ENCODE data around the gene ACTRT2.

The ACTRT2 gene

DNA sequence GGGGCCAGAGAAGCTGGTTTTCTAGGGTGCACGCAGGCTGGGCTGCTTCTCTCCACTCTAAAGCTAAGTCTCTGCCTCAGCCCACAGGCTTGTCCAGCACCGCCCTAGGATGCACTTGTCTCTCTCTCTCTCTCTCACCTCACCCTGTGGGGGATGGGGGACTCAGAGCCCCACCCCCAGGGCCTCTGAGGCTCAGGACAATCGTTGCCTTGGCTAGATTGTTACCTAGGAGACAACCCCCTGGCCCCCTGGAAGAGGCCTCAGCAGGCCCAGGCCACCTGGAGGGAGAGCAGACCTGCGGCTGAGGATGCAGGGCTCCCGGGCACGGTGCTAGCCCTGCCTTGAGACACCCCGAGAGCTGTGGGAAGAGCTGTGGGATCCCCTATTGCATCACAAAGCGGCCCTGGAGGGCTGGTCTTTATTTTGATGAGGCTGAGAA, at the start of gene ACTRT2:
ACTRT2 (plus strand) TSS at position 235 of the 439 bp plus-strand sequence. CDS start 220 bp downstream, outside the sequence.
- DNase-seq = no peak

GRCh38 chr1:2971609-2972008, 49.7 kb upstream of the ACTRT2 start:
- DNase-seq = no peak

- DNase-seq = no peak
These were observed 49.0 kb upstream of the ACTRT2 start for GRCh38 chr1:2972011-2972878.

GRCh38 chr1:2972879-2973575, 48.2 kb upstream of the ACTRT2 start:
- DNase-seq = no peak

- DNase-seq = no peak
These were observed 47.4 kb upstream of the ACTRT2 start for GRCh38 chr1:2973601-2974593.

DNA sequence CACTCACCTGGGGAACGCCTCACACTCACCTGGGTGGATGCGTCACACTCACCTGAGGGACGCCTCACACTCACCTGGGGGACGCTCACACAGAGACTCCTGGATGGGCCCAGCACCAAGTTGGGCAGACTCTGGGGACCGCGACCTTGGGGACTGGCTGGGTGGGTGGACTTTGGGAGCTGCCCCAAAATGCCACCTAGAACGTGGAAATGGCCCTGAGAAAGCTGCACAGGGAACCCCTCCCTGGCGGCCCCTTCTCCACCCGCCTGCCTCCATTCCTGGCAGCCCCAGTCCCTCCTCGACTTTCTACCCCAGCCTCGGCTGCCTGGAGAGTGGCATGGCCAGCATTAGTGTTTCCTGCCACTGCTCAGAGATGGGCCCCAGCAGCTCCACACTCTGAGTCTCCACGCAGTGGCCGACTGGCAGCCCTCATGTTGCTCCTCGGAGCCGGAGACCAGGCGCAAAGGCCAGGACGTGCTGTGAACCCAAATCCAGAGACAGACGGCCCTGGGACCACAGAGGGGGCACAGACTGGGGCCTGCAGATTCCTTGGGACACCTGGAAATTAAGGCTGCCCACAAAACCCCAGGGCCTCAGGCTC, 46.5 kb upstream of the ACTRT2 start:
- DNase-seq = no peak

- no peak for DNase-seq
These were observed 45.6 kb upstream of the ACTRT2 start for GRCh38 chr1:2975466-2976179.

DNA sequence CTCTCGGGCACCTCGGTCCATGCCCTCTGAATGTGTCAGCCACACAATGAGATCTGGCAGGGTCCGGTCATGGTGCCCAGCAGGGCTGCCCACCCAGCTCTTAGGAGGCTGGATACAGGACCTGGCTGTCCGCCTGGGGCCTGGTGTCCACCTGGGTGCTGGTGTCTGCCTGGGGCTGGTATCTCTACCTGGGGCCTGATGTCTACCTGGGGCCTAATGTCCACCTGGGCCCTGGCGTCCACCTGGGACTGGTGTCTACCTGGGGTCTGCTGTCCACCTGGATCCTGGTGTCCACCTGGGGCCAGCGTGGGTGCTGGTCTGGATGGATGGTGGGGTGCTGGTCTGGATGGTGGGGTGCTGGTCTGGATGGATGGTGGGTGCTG, 45.1 kb upstream of the ACTRT2 start:
- no peak for DNase-seq

GRCh38 chr1:2977886-2978611, 43.2 kb upstream of the ACTRT2 start:
- no peak for DNase-seq

- no peak for DNase-seq
These were observed 42.5 kb upstream of the ACTRT2 start for GRCh38 chr1:2978691-2979190.

- no peak for DNase-seq
These were observed 41.8 kb upstream of the ACTRT2 start for GRCh38 chr1:2979191-2980072.

GRCh38 chr1:2980073-2980791, 41.0 kb upstream of the ACTRT2 start:
- DNase-seq = no peak

DNA sequence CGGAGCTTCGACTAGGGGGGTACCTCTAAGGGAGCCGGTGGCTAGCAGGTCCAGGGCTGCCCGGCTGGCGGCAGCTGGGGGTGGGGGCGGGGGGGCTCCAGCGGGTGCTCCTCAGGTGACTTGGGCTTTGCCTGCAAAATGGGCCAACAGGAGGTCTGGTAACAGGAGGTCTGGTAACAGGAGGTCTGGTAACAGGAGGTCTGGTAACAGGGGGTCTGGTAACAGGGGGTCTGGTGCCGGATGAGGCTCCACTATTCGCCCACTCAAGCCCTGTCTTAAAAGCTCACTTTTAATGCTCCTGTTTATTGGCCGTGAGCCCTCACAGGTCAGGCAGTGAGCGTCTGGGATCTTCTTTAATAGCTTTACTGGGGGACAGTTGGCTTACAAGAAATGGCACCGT, 40.4 kb upstream of the ACTRT2 start:
- DNase-seq = no peak

DNA sequence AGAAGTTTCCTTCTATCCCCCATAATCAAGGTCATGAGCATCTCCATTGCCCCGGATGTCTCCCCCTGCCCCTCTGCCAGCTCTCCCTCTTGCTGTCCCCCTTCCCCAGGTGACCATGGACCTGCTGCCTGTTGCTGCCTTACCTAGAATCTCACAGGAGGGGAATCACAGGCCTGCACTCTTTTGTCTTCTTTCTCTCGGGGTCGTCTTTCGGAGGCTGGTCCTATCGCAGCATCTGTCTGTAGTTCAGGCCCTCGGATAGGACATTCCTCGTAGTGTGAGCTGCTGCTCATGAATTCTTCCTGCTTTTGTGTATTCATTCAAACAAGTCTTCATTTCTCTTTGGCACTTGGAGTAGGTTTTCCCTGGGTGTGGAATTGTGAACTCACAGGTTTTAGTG, 39.9 kb upstream of the ACTRT2 start:
- DNase-seq = no peak

GRCh38 chr1:2981981-2982614, 39.2 kb upstream of the ACTRT2 start:
- no peak for DNase-seq

DNA sequence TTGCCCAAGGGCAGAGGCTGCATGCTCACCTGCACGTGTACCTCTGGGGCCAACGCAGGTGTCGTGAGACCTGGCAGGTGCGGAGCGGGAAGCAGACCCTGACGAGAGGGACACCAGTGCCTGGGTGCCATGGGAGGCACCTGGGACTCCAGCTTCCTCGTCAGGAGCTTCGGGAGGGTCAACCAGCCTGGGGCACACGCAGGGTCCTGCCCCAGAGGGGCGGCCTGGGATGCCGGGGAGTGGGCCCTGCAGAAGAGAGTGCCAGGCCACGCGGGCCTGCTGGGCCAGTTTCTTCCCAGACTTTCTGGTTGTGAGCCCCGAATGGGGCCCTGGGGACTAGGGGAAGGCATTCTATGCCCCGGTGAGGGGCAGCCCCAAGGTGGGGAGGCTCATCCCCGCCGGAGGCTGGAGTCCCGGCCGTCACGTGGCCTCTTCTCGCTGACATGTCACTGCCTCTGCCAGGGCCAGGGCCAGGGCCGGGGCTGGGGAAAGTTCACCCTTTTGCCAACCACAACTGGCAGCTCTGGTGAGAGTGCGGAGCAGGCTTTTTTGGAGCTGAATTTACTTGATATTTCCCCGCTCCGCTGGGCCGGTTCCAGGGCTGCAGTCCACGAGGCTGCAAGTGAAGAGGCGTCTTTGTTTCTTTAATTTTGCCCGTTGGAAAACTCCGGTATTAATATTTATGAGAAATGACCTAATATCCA, 38.5 kb upstream of the ACTRT2 start:
- no peak for DNase-seq

- DNase-seq = no peak
These were observed 38.0 kb upstream of the ACTRT2 start for GRCh38 chr1:2983319-2983705.
